Measurements from ENCODE around the gene CHID1.

The CHID1 gene

GRCh38 chr11:910589-911030, at the start of gene CHID1:
CHID1 (minus strand) TSS chr11:910810; CDS start chr11:904816, 5,994 bp downstream.
- Mint-ChIP-seq H3K4me1 (peaks cover 21% of the 10 kb centered on the region), H3K36me3 (peaks cover 1% of the 10 kb centered on the region), H3K9me3 (no peaks in the 10 kb centered on the region), H3K27ac (peak within 1 kb of the TSS; percentile 88), H3K4me3 (peak within 1 kb of the TSS; percentile 88), H3K27me3 (no peaks in the 10 kb centered on the region)

- H3K36me3 Mint-ChIP-seq: peaks cover 2% of the 10 kb centered on the region
- no peaks in the 10 kb centered on the region for H3K27me3 Mint-ChIP-seq
- H3K27ac Mint-ChIP-seq: no peak overlapping the region
- H3K9me3 Mint-ChIP-seq: no peaks in the 10 kb centered on the region
- H3K4me3 Mint-ChIP-seq: no peak overlapping the region
- peaks cover 16% of the 10 kb centered on the region for H3K4me1 Mint-ChIP-seq
These were observed 49.0 kb upstream of the CHID1 start for GRCh38 chr11:959608-960007.

GRCh38 chr11:959027-959426, 48.4 kb upstream of the CHID1 start:
- Mint-ChIP-seq H3K27me3 (no peaks in the 10 kb centered on the region), H3K27ac (no peak overlapping the region), H3K4me1 (peaks cover 20% of the 10 kb centered on the region), H3K36me3 (no peaks in the 10 kb centered on the region), H3K4me3 (no peak overlapping the region), H3K9me3 (no peaks in the 10 kb centered on the region)

GRCh38 chr11:958101-958500, 47.5 kb upstream of the CHID1 start:
- Mint-ChIP-seq H3K27ac (no peak overlapping the region), H3K9me3 (no peaks in the 10 kb centered on the region), H3K4me3 (no peak overlapping the region), H3K4me1 (peaks cover 23% of the 10 kb centered on the region), H3K27me3 (no peaks in the 10 kb centered on the region), H3K36me3 (no peaks in the 10 kb centered on the region)

GRCh38 chr11:957212-957920, 46.8 kb upstream of the CHID1 start:
- Mint-ChIP-seq H3K9me3 (no peaks in the 10 kb centered on the region), H3K27me3 (no peaks in the 10 kb centered on the region), H3K4me1 (peaks cover 31% of the 10 kb centered on the region), H3K27ac (no peak overlapping the region), H3K36me3 (no peaks in the 10 kb centered on the region), H3K4me3 (no peak overlapping the region)

- H3K4me3 Mint-ChIP-seq: no peak overlapping the region
These were observed 44.8 kb upstream of the CHID1 start for GRCh38 chr11:955154-956063.

GRCh38 chr11:954392-955153, 44.0 kb upstream of the CHID1 start:
- peak overlapping the region; percentile 4 for H3K27ac Mint-ChIP-seq
- peaks cover 37% of the 10 kb centered on the region for H3K4me1 Mint-ChIP-seq
- no peak overlapping the region for H3K4me3 Mint-ChIP-seq
- H3K9me3 Mint-ChIP-seq: no peaks in the 10 kb centered on the region
- peaks cover 4% of the 10 kb centered on the region for H3K36me3 Mint-ChIP-seq
- H3K27me3 Mint-ChIP-seq: no peaks in the 10 kb centered on the region

More at GRCh38 chr11:955154-956063, 44.8 kb upstream of the CHID1 start:
- Mint-ChIP-seq H3K27me3 (no peaks in the 10 kb centered on the region), H3K36me3 (no peaks in the 10 kb centered on the region), H3K27ac (peak overlapping the region; percentile 30), H3K4me1 (peaks cover 33% of the 10 kb centered on the region), H3K9me3 (no peaks in the 10 kb centered on the region)

GRCh38 chr11:953512-953911, 42.9 kb upstream of the CHID1 start:
- Mint-ChIP-seq H3K4me3 (no peak overlapping the region), H3K27me3 (no peaks in the 10 kb centered on the region), H3K27ac (no peak overlapping the region), H3K9me3 (no peaks in the 10 kb centered on the region), H3K36me3 (peaks cover 7% of the 10 kb centered on the region), H3K4me1 (peaks cover 37% of the 10 kb centered on the region)

GRCh38 chr11:952406-953385, 42.1 kb upstream of the CHID1 start:
- peaks cover 14% of the 10 kb centered on the region for H3K36me3 Mint-ChIP-seq
- H3K27me3 Mint-ChIP-seq: no peaks in the 10 kb centered on the region
- H3K27ac Mint-ChIP-seq: peak overlapping the region; percentile 33
- H3K4me3 Mint-ChIP-seq: no peak overlapping the region
- H3K9me3 Mint-ChIP-seq: no peaks in the 10 kb centered on the region
- H3K4me1 Mint-ChIP-seq: peaks cover 37% of the 10 kb centered on the region

- Mint-ChIP-seq H3K36me3 (peaks cover 14% of the 10 kb centered on the region), H3K4me1 (peaks cover 37% of the 10 kb centered on the region), H3K27me3 (no peaks in the 10 kb centered on the region), H3K4me3 (no peak overlapping the region), H3K27ac (no peak overlapping the region), H3K9me3 (no peaks in the 10 kb centered on the region)
These were observed 40.9 kb upstream of the CHID1 start for GRCh38 chr11:951507-951906.

GRCh38 chr11:947744-948143, 37.1 kb upstream of the CHID1 start:
- Mint-ChIP-seq H3K36me3 (peaks cover 24% of the 10 kb centered on the region), H3K27me3 (no peaks in the 10 kb centered on the region), H3K4me3 (no peak overlapping the region), H3K9me3 (no peaks in the 10 kb centered on the region), H3K4me1 (peaks cover 35% of the 10 kb centered on the region), H3K27ac (no peak overlapping the region)

GRCh38 chr11:945986-946385, 35.4 kb upstream of the CHID1 start:
- no peaks in the 10 kb centered on the region for H3K27me3 Mint-ChIP-seq
- no peaks in the 10 kb centered on the region for H3K9me3 Mint-ChIP-seq
- H3K4me1 Mint-ChIP-seq: peaks cover 43% of the 10 kb centered on the region
- H3K27ac Mint-ChIP-seq: no peak overlapping the region
- no peak overlapping the region for H3K4me3 Mint-ChIP-seq
- H3K36me3 Mint-ChIP-seq: peaks cover 24% of the 10 kb centered on the region

- H3K4me3 Mint-ChIP-seq: no peak overlapping the region
- H3K4me1 Mint-ChIP-seq: peaks cover 53% of the 10 kb centered on the region
- H3K36me3 Mint-ChIP-seq: peaks cover 23% of the 10 kb centered on the region
- no peaks in the 10 kb centered on the region for H3K9me3 Mint-ChIP-seq
- H3K27me3 Mint-ChIP-seq: no peaks in the 10 kb centered on the region
- no peak overlapping the region for H3K27ac Mint-ChIP-seq
These were observed 34.3 kb upstream of the CHID1 start for GRCh38 chr11:944711-945470.

- Mint-ChIP-seq H3K4me1 (peaks cover 69% of the 10 kb centered on the region), H3K27me3 (no peaks in the 10 kb centered on the region), H3K9me3 (no peaks in the 10 kb centered on the region), H3K4me3 (no peak overlapping the region), H3K36me3 (peaks cover 12% of the 10 kb centered on the region), H3K27ac (no peak overlapping the region)
These were observed 32.2 kb upstream of the CHID1 start for GRCh38 chr11:942823-943222.
